K562 (cell line): ENCODE data around the gene NDRG4. TPM values are rescaled to one million over a fixed set of nuclear protein-coding genes. Genes with fewer than 3 reads are reported as not detected.
A peak's percentile ranks its signal among the peaks of the same experiment; 100 is the strongest.

Experiments used
- ATAC-seq: fragments of 200-7000 bp; cut with Tn5 transposase; 3 replicates; pipeline ENCODE4 v1.9.1; 2020; ENCODE audit warnings: moderate library complexity
- BruUV-seq: library from RNA; stranded (reverse); fragments of 400-500 nt; replicated peaks from 2 replicates; lab custom pipeline; 2021; lab: Mats Ljungman, UMichigan
- CTCF ChIA-PET: fragments of 300-600 bp; formaldehyde crosslinking; extraction: SDS; loops from one replicate; lab custom pipeline; 2021; ENCODE audit warnings: low intra/inter-chr PET ratio; lab: Yijun Ruan, JAX
- POLR2A ChIA-PET: fragments of 300-600, 350-650 bp; sonication (Branson Sonifier 250); formaldehyde crosslinking; extraction: SDS; loops from one replicate; lab custom pipeline; 2021; ENCODE audit warnings: antibody characterized with exemption, inconsistent platforms; lab: Yijun Ruan, JAX
- DNase-seq, 4 experiments: peaks; one replicate each; pipeline versions ENCODE4 v3.0.0 to v3.0.0-alpha.2; 2011 to 2018; ENCODE audit warnings: low spot score in 3 of 4, mixed read lengths in 3 of 4; ENCODE audit errors: extremely low read depth in 1 of 4
- FAIRE-seq: peaks from 2 replicates; lab custom pipeline; 2011; peaks lifted over from hg19 to GRCh38; lab: Jason Lieb, UNC
- H2AFZ ChIP-seq: 2 replicates; pipeline ENCODE4 v1.6.0; 2011; ENCODE audit warnings: low read depth, low read length, control low read depth, inconsistent platforms
- H3K27ac ChIP-seq: fragments of 200-600 bp; 3 replicates; pipeline ENCODE4 v1.8.0; 2011; ENCODE audit warnings: low read depth, mild to moderate bottlenecking, control low read depth, inconsistent platforms, low read length, moderate library complexity, mixed read lengths; ENCODE audit errors: extremely low read depth
- H3K27me3 ChIP-seq, 2 experiments: fragments of 300-600 bp in 1 of 2; 2 replicates in 1 of 2; 3 replicates in 1 of 2; pipeline versions ENCODE4 v1.6.0 to v1.8.0; 2011; ENCODE audit warnings: inconsistent platforms in 2 of 2, low read length in 2 of 2, mild to moderate bottlenecking in 1 of 2, mixed read lengths in 1 of 2, moderate library complexity in 1 of 2; ENCODE audit not compliant: control insufficient read depth in 2 of 2, insufficient read depth in 2 of 2
- H3K36me3 ChIP-seq: fragments of 300-600 bp; 3 replicates; pipeline ENCODE4 v1.8.0; 2011; ENCODE audit warnings: mild to moderate bottlenecking, low read length, inconsistent platforms; ENCODE audit not compliant: control insufficient read depth, insufficient read depth
- H3K4me1 ChIP-seq, 2 experiments: fragments of 200-600 bp in 1 of 2; replicated peaks in 1 of 2; 2 replicates in 1 of 2; 3 replicates in 1 of 2; pipeline versions ENCODE4 v1.5.1 to v1.8.0; 2011; ENCODE audit warnings: inconsistent platforms in 2 of 2, low read length in 2 of 2, mild to moderate bottlenecking in 1 of 2, mixed read lengths in 1 of 2, moderate library complexity in 1 of 2; ENCODE audit not compliant: control insufficient read depth in 2 of 2, insufficient read depth in 2 of 2
- H3K4me2 ChIP-seq: 2 replicates; pipeline ENCODE4 v1.6.1; 2011; ENCODE audit warnings: low read length, control low read depth, inconsistent platforms, mixed read lengths; ENCODE audit not compliant: insufficient read depth
- H3K4me3 ChIP-seq: fragments of 200-600 bp; sonication (generic), shearing (Covaris generic); 2 replicates; pipeline ENCODE4 v1.5.1; 2016; ENCODE audit warnings: control low read depth, inconsistent platforms
- H3K79me2 ChIP-seq: fragments of 200-600 bp; 3 replicates; pipeline ENCODE4 v1.8.0; 2011; ENCODE audit warnings: low read length, inconsistent platforms; ENCODE audit not compliant: control insufficient read depth, insufficient read depth
- H3K9ac ChIP-seq, 2 experiments: 2 replicates each; pipeline versions ENCODE4 v1.6.0 to v1.6.1; 2011; ENCODE audit warnings: low read depth in 2 of 2, low read length in 2 of 2, control low read depth in 1 of 2, inconsistent platforms in 1 of 2, mild to moderate bottlenecking in 1 of 2, mixed read lengths in 1 of 2; ENCODE audit not compliant: insufficient read depth in 1 of 2
- H3K9me1 ChIP-seq: one replicate; pipeline ENCODE4 v1.6.0; 2011; ENCODE audit warnings: inconsistent platforms, mild to moderate bottlenecking, low read length, moderate library complexity; ENCODE audit not compliant: control insufficient read depth, insufficient read depth
- H3K9me3 ChIP-seq: replicated peaks from 2 replicates; pipeline ENCODE4 v1.5.1; 2011; ENCODE audit warnings: low read depth, low read length, inconsistent platforms; ENCODE audit not compliant: control insufficient read depth, insufficient read depth
- H4K20me1 ChIP-seq: replicated peaks from 2 replicates; pipeline ENCODE4 v1.6.1; 2011; ENCODE audit warnings: low read length, inconsistent platforms, mixed read lengths; ENCODE audit not compliant: control insufficient read depth, insufficient read depth
- EP300 ChIP-seq: IDR thresholded peaks from 2 replicates; pipeline ENCODE4 v1.6.1; 2012; ENCODE audit warnings: low read length, improper control_type of control experiment
- MAFG ChIP-seq: fragments of 450-650 bp; conservative IDR thresholded peaks from 2 replicates; pipeline ENCODE4 v1.6.1; 2016; ENCODE audit warnings: missing genetic modification characterization, missing compliant biosample characterization
- NCOA2 ChIP-seq, 2 experiments: fragments of 450-650 bp; IDR thresholded peaks; 2 replicates each; pipeline ENCODE4 v1.6.1; 2018; ENCODE audit warnings: mild to moderate bottlenecking in 2 of 2, moderate library complexity in 1 of 2; ENCODE audit not compliant: partially characterized antibody in 2 of 2
- NFRKB ChIP-seq: fragments of 450-650 bp; IDR thresholded peaks from 2 replicates; pipeline ENCODE4 v1.6.1; 2016; ENCODE audit warnings: low read depth
- PYGO2 ChIP-seq: fragments of 450-650 bp; IDR thresholded peaks from 2 replicates; pipeline ENCODE4 v1.6.1; 2016; ENCODE audit warnings: mild to moderate bottlenecking, missing genetic modification characterization, moderate library complexity, missing compliant biosample characterization
- SMAD1 ChIP-seq: fragments of 150-350 bp; IDR thresholded peaks from 2 replicates; pipeline ENCODE4 v1.6.1; 2014; ENCODE audit warnings: low read length, low read depth; ENCODE audit not compliant: partially characterized antibody
- TFAM ChIP-seq: fragments of 250-450 bp; sonication (Bioruptor Pico); conservative IDR thresholded peaks from 2 replicates; pipeline ENCODE4 v1.5.0; 2021; ENCODE audit warnings: mild to moderate bottlenecking, moderate library complexity
- WGBS: fragments of 100-300 bp; shearing (Covaris generic); methylation state at CpG from one replicate; pipeline ENCODE4 v1.1.6; 2016; ENCODE audit warnings: low coverage, mixed read lengths; ENCODE audit not compliant: insufficient coverage; ENCODE audit errors: missing lambda C conversion rate; 5-methylcytosine and 5-hydroxymethylcytosine counted together
- in situ Hi-C: fragments of 300-500 bp; cut with MboI; formaldehyde crosslinking; loops from 4 replicates; pipeline ENCODE4 v1.15.0; 2018; ENCODE audit warnings: inconsistent platforms, mixed read lengths
- intact Hi-C: fragments of 100-400 bp; cut with micrococcal nuclease; formaldehyde crosslinking; loops from 2 replicates; pipeline ENCODE4 v1.14.2; 2022
- polyA plus RNA-seq, 8 experiments: library from polyadenylated mRNA; depleted of rRNA in 4 of 8; stranded (reverse) in 5 of 8; unstranded in 3 of 8; fragments of >200 nt; fragmentation: Nextera tagmentation in 2 of 8; fragmentation: Illumina TruSeq in 1 of 8; extraction: Ambion mirVana in 2 of 8; extraction: Trizol in 1 of 8; gene quantifications; 2 replicates each; pipeline versions ENCODE4 v1.2.1 to v1.2.3, GENCODE V29; 2011 to 2014; ENCODE audit warnings: inconsistent platforms in 1 of 8, missing spikeins in 1 of 8
- total RNA-seq, 7 experiments: library from RNA; depleted of rRNA in 6 of 7; stranded (reverse); fragments of >200 nt in 6 of 7; fragmentation: Illumina TruSeq in 2 of 7; extraction: Trizol in 2 of 7; gene quantifications; 2 replicates each; pipeline versions ENCODE4 v1.2.1 to v1.2.3, GENCODE V29; 2011 to 2021; ENCODE audit warnings: low replicate concordance in 1 of 7
- TF ChIP-seq, protein P1 (sequence below), 3 experiments: fragments of 200-800 bp in 1 of 3; sonication (Bioruptor generic) in 1 of 3; sonication (generic) in 1 of 3; formaldehyde crosslinking in 1 of 3; IDR thresholded peaks; 2 replicates each; pipeline versions ENCODE4 v1.6.1 to v1.8.0; 2016 to 2022; ENCODE audit warnings: mild to moderate bottlenecking in 2 of 3, missing compliant biosample characterization in 2 of 3, missing genetic modification characterization in 2 of 3, missing genetic modification reagents in 1 of 3
- TF ChIP-seq, protein P2 (sequence below): fragments of 450-650 bp; IDR thresholded peaks from 2 replicates; pipeline ENCODE4 v1.6.1; 2016; ENCODE audit warnings: borderline replicate concordance
- TF ChIP-seq, protein P3 (sequence below): sonication (generic); formaldehyde crosslinking; IDR thresholded peaks from 2 replicates; pipeline ENCODE4 v1.4.0; 2020; ENCODE audit warnings: mild to moderate bottlenecking, missing genetic modification reagents
- TF ChIP-seq, protein P4 (sequence below): fragments of 250-450 bp; sonication (Bioruptor Pico); IDR thresholded peaks from 2 replicates; pipeline ENCODE4 v1.5.0; 2021; ENCODE audit warnings: mild to moderate bottlenecking, moderate library complexity
- TF ChIP-seq, protein P5 (sequence below): sonication (generic); IDR thresholded peaks from 2 replicates; pipeline ENCODE4 v1.6.1; 2016

NDRG4 gene
- total and polyA plus RNA-seq, 9 of the 15 experiments (the other 6 are each of a cell fraction or from before 2014, with no cell fraction given): 0.06 to 0.95 (median 0.28) TPM

DNA sequence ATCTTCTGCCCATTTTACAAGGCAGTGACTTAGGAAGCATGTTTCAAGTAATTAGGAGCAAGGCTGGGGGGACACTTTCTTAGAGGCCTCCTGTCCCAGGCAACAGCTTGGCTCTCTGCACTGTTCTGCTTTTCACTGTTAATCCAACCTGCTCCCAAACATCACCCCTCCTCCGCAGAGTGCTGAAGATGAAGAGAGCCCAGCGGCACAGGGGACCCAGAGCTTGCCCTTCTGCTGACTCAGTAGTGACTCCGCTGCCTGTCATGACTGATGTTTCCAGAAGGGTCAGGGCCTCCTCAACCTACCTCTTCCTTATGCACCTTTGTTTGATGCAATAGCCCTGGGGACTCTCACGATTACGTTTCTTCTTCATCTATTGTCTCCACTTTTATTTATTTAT lies 38.9 kb upstream of the NDRG4 start:
- no peak overlapping the region for H2AFZ ChIP-seq
- H3K27me3 ChIP-seq: peaks cover 11 to 38% of the 10 kb centered on the region in 2 experiments
- intact Hi-C loops: no loop called here
- no peaks in the 10 kb centered on the region for H3K9me3 ChIP-seq
- ATAC-seq (peak; percentile 40; the same call in 2 of the 3 replicates), FAIRE-seq (no peak), DNase-seq (peak in 1 of 4 experiments; percentile 23)
- 17% methylated on average over 5 of the region's 5 CpGs for WGBS
- H3K4me2 ChIP-seq: no peak overlapping the region
- ChIA-PET POLR2A (interaction anchor here (1.0 kb wide), 1 partner anchor 9 kb away, joined by 3 read pairs; no protein-coding TSS in a partner anchor), CTCF (no interaction called here)
- no peaks in the 10 kb centered on the region for H3K36me3 ChIP-seq
- in situ Hi-C loops: no loop called here
- H4K20me1 ChIP-seq: peaks cover 6% of the 10 kb centered on the region; the same call in 1 of the 2 replicates
- H3K79me2 ChIP-seq: no peaks in the 10 kb centered on the region
- no TSS peak for BruUV-seq
- no peak overlapping the region for H3K9ac ChIP-seq
- H3K4me1 ChIP-seq: peaks cover 12 to 19% of the 10 kb centered on the region in 2 experiments; a peak in 4 of 5 replicates
- H3K27ac ChIP-seq: no peak overlapping the region
- peaks cover 3% of the 10 kb centered on the region for H3K9me1 ChIP-seq
- H3K4me3 ChIP-seq: no peak overlapping the region
- TF ChIP-seq NCOA2 (IDR thresholded peaks at IDR 0.05; ENCODE audit: partially characterized antibody in 2 of 2): no peak
- TF ChIP-seq PYGO2: no peak
- TF ChIP-seq, protein P1, sequence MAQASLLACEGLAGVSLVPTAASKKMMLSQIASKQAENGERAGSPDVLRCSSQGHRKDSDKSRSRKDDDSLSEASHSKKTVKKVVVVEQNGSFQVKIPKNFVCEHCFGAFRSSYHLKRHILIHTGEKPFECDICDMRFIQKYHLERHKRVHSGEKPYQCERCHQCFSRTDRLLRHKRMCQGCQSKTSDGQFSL (CRISPR knock-in tag; IDR thresholded peaks at IDR 0.05): no peak
- TF ChIP-seq, protein P1 (tag; IDR thresholded peaks at IDR 0.05): no peak
- TF ChIP-seq, protein P2, sequence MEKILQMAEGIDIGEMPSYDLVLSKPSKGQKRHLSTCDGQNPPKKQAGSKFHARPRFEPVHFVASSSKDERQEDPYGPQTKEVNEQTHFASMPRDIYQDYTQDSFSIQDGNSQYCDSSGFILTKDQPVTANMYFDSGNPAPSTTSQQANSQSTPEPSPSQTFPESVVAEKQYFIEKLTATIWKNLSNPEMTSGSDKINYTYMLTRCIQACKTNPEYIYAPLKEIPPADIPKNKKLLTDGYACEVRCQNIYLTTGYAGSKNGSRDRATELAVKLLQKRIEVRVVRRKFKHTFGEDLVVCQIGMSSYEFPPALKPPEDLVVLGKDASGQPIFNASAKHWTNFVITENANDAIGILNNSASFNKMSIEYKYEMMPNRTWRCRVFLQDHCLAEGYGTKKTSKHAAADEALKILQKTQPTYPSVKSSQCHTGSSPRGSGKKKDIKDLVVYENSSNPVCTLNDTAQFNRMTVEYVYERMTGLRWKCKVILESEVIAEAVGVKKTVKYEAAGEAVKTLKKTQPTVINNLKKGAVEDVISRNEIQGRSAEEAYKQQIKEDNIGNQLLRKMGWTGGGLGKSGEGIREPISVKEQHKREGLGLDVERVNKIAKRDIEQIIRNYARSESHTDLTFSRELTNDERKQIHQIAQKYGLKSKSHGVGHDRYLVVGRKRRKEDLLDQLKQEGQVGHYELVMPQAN: no peak
- TF ChIP-seq, protein P3, sequence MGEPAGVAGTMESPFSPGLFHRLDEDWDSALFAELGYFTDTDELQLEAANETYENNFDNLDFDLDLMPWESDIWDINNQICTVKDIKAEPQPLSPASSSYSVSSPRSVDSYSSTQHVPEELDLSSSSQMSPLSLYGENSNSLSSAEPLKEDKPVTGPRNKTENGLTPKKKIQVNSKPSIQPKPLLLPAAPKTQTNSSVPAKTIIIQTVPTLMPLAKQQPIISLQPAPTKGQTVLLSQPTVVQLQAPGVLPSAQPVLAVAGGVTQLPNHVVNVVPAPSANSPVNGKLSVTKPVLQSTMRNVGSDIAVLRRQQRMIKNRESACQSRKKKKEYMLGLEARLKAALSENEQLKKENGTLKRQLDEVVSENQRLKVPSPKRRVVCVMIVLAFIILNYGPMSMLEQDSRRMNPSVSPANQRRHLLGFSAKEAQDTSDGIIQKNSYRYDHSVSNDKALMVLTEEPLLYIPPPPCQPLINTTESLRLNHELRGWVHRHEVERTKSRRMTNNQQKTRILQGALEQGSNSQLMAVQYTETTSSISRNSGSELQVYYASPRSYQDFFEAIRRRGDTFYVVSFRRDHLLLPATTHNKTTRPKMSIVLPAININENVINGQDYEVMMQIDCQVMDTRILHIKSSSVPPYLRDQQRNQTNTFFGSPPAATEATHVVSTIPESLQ: no peak
- TF ChIP-seq MAFG (tag): 0 out of 2 replicates have a peak, but pooled peaks have one; percentile 15
- no peak for TF ChIP-seq SMAD1
- TF ChIP-seq NFRKB: no peak
- TF ChIP-seq, protein P4, sequence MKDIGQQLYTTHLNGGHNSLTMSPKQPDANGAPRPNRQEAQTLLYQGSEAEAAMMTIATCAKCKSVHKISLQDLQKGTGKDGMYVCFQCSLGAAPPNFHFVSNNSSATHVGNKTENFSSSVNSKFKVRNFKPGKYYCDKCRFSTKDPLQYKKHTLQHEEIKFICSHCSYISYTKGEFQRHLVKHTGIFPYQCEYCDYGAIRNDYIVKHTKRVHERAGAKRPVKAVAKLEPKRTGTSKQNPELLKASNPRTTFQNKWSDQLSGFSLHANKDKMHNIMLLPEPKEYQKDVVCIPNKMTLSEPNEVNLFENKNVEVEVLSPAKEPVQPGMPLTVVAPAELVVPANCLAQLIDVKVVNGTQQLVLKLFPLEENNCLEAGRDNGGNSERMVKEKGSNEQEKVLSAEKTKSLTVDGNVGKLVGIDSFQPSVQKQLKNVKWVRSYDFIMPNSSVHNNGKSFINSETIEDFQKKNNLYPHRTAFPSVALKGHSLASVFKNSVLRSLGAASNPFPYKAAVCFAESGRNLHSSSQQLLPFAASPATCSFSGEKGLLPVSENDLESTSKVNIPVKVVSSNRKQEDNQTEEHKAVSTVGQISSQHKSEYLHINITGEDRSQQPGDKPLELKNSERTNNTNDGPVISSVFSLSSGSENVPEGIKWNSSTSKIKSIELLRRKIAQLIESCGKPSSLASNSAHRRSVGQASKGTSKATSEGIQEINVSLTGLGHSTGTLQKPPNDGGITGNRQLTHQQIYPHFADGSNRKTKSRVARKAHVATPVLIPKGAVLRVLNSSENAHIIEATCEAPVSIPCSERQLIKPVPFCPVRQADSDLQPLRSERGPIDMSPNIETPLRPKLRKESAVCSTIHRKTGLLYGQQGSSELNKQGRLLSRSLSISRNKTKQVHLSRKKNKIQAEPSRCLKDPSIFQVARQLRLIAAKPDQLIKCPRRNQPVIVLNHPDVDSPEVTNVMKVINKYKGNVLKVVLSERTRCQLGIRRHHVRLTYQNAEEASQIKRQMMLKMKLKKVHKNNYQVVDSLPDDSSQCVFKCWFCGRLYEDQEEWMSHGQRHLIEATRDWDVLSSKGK (CRISPR knock-in tag): no peak
- TF ChIP-seq, protein P5, sequence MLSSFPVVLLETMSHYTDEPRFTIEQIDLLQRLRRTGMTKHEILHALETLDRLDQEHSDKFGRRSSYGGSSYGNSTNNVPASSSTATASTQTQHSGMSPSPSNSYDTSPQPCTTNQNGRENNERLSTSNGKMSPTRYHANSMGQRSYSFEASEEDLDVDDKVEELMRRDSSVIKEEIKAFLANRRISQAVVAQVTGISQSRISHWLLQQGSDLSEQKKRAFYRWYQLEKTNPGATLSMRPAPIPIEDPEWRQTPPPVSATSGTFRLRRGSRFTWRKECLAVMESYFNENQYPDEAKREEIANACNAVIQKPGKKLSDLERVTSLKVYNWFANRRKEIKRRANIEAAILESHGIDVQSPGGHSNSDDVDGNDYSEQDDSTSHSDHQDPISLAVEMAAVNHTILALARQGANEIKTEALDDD: no peak
- TF ChIP-seq TFAM (CRISPR knock-in tag): no peak
- no peak for TF ChIP-seq EP300
